Loucy (cell line): ENCODE measurements around the gene IL11.

Experiments
- H2AFZ ChIP-seq: fragments of 200-600 bp; sonication (generic); 2 replicates; pipeline ENCODE4 v1.6.0; 2016; ENCODE audit warnings: antibody characterized with exemption, mild to moderate bottlenecking, low read length, moderate library complexity
- H3F3A ChIP-seq: fragments of 200-600 bp; 2 replicates; pipeline ENCODE4 v1.6.0; 2016; ENCODE audit warnings: antibody characterized with exemption, low read depth, mild to moderate bottlenecking
- H3K27me3 ChIP-seq: fragments of 200-600 bp; sonication (generic); 2 replicates; pipeline ENCODE4 v1.6.1; 2014; ENCODE audit warnings: low read length, mild to moderate bottlenecking; ENCODE audit not compliant: insufficient read depth, poor library complexity, severe bottlenecking
- H3K36me3 ChIP-seq: fragments of 200-600 bp; sonication (generic); 2 replicates; pipeline ENCODE4 v1.6.1; 2016; ENCODE audit warnings: low read length; ENCODE audit not compliant: insufficient read depth
- H3K4me1 ChIP-seq: fragments of 200-600 bp; sonication (generic); 2 replicates; pipeline ENCODE4 v1.5.1; 2014; ENCODE audit warnings: low read length, mild to moderate bottlenecking; ENCODE audit not compliant: insufficient read depth, poor library complexity, severe bottlenecking
- H3K4me2 ChIP-seq: fragments of 200-600 bp; sonication (generic); 2 replicates; pipeline ENCODE4 v1.6.0; 2014; ENCODE audit warnings: antibody characterized with exemption, low read length, low read depth, mild to moderate bottlenecking; ENCODE audit not compliant: poor library complexity, severe bottlenecking
- H3K4me3 ChIP-seq: fragments of 200-600 bp; sonication (generic); 2 replicates; pipeline ENCODE4 v1.5.1; 2014; ENCODE audit warnings: low read length, mild to moderate bottlenecking, mixed read lengths; ENCODE audit not compliant: poor library complexity, severe bottlenecking
- H3K79me2 ChIP-seq: fragments of 200-600 bp; sonication (generic); 2 replicates; pipeline ENCODE4 v1.6.1; 2014; ENCODE audit warnings: low read length; ENCODE audit not compliant: insufficient read depth
- H3K9ac ChIP-seq: fragments of 200-600 bp; sonication (generic); 2 replicates; pipeline ENCODE4 v1.6.0; 2014; ENCODE audit warnings: mild to moderate bottlenecking, low read depth, low read length, moderate library complexity; ENCODE audit not compliant: poor library complexity, severe bottlenecking
- H3K9me2 ChIP-seq: fragments of 200-600 bp; sonication (generic); replicated peaks from 2 replicates; pipeline ENCODE4 v1.6.1; 2016; ENCODE audit warnings: low read depth, low read length, mixed read lengths
- H3K9me3 ChIP-seq: fragments of 200-600 bp; sonication (generic); 2 replicates; pipeline ENCODE4 v1.6.1; 2014; ENCODE audit warnings: mild to moderate bottlenecking, antibody characterized with exemption, low read length, low read depth; ENCODE audit not compliant: insufficient read depth
- H4K20me1 ChIP-seq: fragments of 200-600 bp; sonication (generic); 2 replicates; pipeline ENCODE4 v1.6.0; 2014; ENCODE audit warnings: antibody characterized with exemption, low read length, mild to moderate bottlenecking; ENCODE audit not compliant: insufficient read depth, poor library complexity, severe bottlenecking
- CTCF ChIP-seq: fragments of 200-600 bp; sonication (generic); conservative IDR thresholded peaks from 2 replicates; pipeline ENCODE4 v1.5.1; 2014; ENCODE audit warnings: mild to moderate bottlenecking, antibody characterized with exemption, low read length
- EZH2phosphoT487 ChIP-seq: fragments of 200-600 bp; IDR thresholded peaks from 2 replicates; pipeline ENCODE4 v1.6.1; 2018; ENCODE audit warnings: antibody characterized with exemption, mild to moderate bottlenecking, moderate library complexity, borderline replicate concordance

IL11 gene

GRCh38 chr19:55315956-55316525, 54.2 kb downstream of the IL11 start:
- Histone ChIP-seq H3K9me3 (no peaks in the 10 kb centered on the region), H3K36me3 (no peaks in the 10 kb centered on the region), H3K9ac (no peak overlapping the region), H3K27me3 (no peaks in the 10 kb centered on the region), H4K20me1 (no peaks in the 10 kb centered on the region), H3K9me2 (no peaks in the 10 kb centered on the region), H3K4me3 (no peak overlapping the region), H3K79me2 (no peaks in the 10 kb centered on the region), H3K4me2 (no peak overlapping the region), H3F3A (no peaks in the 10 kb centered on the region), H2AFZ (no peak overlapping the region), H3K4me1 (peaks cover under 1% of the 10 kb centered on the region)
- TF ChIP-seq EZH2phosphoT487 = no peak
- no peak for TF ChIP-seq CTCF

DNA sequence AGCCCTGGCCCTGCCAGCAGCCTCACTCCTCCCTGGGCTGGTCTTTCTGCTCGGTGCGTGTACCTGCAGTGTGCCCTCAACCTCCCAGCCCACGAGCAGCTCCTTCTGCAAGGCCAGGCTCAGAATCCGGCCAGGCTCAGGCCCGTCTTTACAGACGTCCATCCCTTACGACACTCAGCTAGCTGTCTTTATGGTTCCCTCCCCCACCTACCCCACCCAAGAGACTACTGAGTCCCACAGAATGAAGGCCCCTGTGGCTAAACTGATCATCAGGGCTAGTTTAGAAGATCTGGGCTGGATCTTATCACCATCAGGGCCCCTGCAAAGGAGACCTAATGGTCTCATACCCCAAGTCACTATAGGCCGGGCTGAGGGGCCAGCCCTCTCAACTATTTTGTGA, 55.9 kb downstream of the IL11 start:
- no peak for TF ChIP-seq CTCF
- TF ChIP-seq EZH2phosphoT487 = no peak
- no peaks in the 10 kb centered on the region for H3K27me3 ChIP-seq
- no peak overlapping the region for H3K9ac ChIP-seq
- no peaks in the 10 kb centered on the region for H3K9me2 ChIP-seq
- H3F3A ChIP-seq = no peaks in the 10 kb centered on the region
- no peaks in the 10 kb centered on the region for H3K79me2 ChIP-seq
- H2AFZ ChIP-seq = no peak overlapping the region
- H3K4me2 ChIP-seq = no peak overlapping the region
- H4K20me1 ChIP-seq = no peaks in the 10 kb centered on the region
- H3K4me1 ChIP-seq = no peaks in the 10 kb centered on the region
- H3K36me3 ChIP-seq = no peaks in the 10 kb centered on the region
- H3K4me3 ChIP-seq = no peak overlapping the region
- H3K9me3 ChIP-seq = no peaks in the 10 kb centered on the region
